ENCODE measurements around the gene MARK2.

The MARK2 gene

DNA sequence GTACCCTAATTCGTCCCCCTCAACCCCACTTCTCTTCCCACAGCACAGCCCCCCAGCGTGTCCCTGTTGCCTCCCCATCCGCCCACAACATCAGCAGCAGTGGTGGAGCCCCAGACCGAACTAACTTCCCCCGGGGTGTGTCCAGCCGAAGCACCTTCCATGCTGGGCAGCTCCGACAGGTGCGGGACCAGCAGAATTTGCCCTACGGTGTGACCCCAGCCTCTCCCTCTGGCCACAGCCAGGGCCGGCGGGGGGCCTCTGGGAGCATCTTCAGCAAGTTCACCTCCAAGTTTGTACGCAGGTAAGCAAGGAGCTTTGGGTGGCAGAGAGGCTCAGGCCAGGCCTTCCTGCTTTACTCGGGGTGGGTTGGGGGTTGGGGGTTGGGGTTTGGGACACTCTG is 65.8 kb downstream of the MARK2 start:
- in situ Hi-C loops (cut with MboI; ENCODE audit: low sequenced_read_pairs, unreplicated experiment) = no loop called here
- DNase-seq (ENCODE audit: low spot score) = no peak
- TF ChIP-seq, protein P1, sequence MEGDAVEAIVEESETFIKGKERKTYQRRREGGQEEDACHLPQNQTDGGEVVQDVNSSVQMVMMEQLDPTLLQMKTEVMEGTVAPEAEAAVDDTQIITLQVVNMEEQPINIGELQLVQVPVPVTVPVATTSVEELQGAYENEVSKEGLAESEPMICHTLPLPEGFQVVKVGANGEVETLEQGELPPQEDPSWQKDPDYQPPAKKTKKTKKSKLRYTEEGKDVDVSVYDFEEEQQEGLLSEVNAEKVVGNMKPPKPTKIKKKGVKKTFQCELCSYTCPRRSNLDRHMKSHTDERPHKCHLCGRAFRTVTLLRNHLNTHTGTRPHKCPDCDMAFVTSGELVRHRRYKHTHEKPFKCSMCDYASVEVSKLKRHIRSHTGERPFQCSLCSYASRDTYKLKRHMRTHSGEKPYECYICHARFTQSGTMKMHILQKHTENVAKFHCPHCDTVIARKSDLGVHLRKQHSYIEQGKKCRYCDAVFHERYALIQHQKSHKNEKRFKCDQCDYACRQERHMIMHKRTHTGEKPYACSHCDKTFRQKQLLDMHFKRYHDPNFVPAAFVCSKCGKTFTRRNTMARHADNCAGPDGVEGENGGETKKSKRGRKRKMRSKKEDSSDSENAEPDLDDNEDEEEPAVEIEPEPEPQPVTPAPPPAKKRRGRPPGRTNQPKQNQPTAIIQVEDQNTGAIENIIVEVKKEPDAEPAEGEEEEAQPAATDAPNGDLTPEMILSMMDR (IDR thresholded peaks at IDR 0.05; ENCODE audit: borderline replicate concordance, control extremely low read depth, extremely low read depth, insufficient read depth, missing control alignments) = no peak

DNA sequence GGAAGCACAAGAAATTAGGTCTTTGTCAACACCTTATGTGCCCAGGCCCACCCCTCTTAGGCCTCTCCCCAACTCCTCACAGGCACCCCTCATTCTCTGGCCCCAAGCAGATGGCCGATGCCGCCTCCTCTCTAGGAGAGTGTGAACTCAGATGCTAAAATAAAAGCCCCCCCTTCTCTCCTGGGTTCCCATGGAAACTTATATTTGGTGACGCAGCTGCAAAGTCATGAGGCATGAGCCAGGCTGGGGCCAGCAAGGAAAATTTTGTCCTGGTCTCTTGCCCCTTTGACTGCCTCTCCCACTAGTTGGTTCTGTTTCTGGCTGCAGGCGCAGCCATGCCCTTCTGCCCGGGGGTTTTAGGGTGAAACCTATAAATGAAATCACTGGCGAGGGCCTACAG is 66.3 kb downstream of the MARK2 start:
- DNase-seq (ENCODE audit: low spot score) = no peak
- TF ChIP-seq, protein P1 (IDR thresholded peaks at IDR 0.05; ENCODE audit: borderline replicate concordance, control extremely low read depth, extremely low read depth, insufficient read depth, missing control alignments) = no peak
- in situ Hi-C loops (cut with MboI; ENCODE audit: low sequenced_read_pairs, unreplicated experiment) = no loop called here

DNA sequence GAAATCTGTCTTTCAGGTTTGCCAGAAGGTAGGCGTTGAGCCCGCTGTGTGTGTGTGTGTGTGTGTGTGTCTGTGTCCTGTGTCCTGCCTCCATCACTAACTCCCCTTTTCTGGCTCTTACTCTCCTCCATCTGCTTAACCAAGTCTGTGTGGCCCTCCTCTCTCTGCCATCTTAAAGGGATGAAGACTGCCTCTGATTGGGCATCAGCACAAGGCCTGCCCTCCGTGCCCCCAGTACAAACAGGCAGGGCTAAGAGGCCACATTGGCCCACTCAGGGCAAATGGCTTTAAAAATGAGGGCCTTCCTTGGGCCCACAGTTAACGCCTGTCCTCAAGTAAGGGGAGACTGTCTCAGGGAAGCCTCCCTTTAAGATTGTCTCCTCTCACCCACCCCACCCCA is 67.2 kb downstream of the MARK2 start:
- DNase-seq (ENCODE audit: low spot score) = no peak
- in situ Hi-C loops (cut with MboI; ENCODE audit: low sequenced_read_pairs, unreplicated experiment) = no loop called here
- TF ChIP-seq, protein P1 (IDR thresholded peaks at IDR 0.05; ENCODE audit: borderline replicate concordance, control extremely low read depth, extremely low read depth, insufficient read depth, missing control alignments) = no peak

DNA sequence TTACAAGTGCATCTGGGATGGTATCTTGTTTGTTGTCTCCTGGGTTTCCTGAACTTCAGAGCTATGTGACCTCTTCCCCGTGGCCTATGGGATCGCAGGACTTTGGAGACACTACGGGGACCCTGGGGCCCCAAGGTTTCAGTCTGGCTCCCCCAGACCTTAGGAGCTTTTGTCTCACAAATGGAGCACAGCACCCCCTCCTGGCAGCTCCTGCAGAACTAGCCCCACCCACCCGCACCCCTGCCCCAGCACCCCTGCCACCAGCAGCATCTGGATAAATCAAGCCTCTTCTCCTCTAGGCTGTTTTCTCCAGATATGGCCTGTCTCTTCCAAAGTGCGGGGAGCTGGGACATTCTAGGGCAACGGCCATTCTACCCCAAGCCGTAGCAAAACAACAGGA is 67.7 kb downstream of the MARK2 start:
- TF ChIP-seq, protein P1 (IDR thresholded peaks at IDR 0.05; ENCODE audit: borderline replicate concordance, control extremely low read depth, extremely low read depth, insufficient read depth, missing control alignments) = no peak
- DNase-seq (ENCODE audit: low spot score) = no peak
- in situ Hi-C loops (cut with MboI; ENCODE audit: low sequenced_read_pairs, unreplicated experiment) = no loop called here

DNA sequence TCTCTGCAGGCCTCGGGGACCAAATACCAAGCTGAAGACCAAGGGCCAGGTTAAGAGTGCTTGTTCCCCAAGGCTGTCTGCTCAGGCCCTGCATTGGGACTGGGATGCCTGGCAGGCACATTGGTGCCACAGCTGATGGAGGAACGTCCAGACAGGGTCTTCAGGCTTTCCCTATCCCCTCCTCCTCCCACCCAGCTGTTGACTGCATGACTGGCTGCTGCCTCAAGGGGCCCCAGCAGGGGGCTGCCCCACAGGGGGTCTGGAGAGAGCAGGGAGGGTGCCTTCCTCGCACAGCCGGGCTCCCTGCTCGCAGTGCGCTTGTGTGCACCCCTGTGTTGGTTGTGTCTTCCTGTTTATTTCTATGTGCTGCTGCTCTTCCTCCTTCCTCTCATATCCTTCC is 68.2 kb downstream of the MARK2 start:
- no peak for DNase-seq (ENCODE audit: low spot score)
- TF ChIP-seq, protein P1 (IDR thresholded peaks at IDR 0.05; ENCODE audit: borderline replicate concordance, control extremely low read depth, extremely low read depth, insufficient read depth, missing control alignments) = no peak
- in situ Hi-C loops (cut with MboI; ENCODE audit: low sequenced_read_pairs, unreplicated experiment) = no loop called here

DNA sequence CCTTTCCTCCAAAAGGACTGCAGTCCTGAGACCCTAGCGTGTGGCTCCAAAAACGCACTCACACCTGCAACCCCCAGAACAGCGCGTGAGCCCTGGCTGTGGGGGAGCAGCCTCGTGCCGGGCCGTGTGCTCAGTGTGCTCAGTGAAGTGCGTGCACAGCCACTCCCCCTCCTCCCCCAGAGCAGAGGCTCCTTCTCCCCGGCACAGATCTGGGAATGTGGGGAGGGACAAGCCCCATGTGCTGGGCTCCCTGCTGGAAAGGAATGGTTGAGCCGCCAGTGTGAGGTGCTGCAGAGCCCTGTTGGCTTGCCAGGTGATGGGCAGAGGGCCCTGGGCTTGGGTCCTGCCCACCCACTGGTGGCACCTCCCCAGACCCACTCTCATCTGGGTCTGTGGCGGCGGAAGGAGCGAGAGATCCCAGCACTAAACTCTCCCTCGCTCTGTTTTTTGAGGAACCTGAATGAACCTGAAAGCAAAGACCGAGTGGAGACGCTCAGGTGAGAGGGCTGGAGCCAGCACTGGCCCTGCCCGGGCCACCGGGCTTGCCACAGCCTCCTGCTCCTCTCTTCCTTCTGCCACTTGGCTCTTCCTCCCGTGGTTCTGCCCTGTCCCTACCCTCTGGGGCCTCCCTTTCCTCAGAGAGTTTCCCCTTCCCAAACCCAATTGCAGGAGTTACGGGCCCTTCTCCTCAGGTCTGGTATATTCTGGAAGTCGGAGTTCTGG is 69.1 kb downstream of the MARK2 start:
- in situ Hi-C loops (cut with MboI; ENCODE audit: low sequenced_read_pairs, unreplicated experiment) = no loop called here
- no peak for DNase-seq (ENCODE audit: low spot score)

More for the DNA sequence above, 69.1 kb downstream of the MARK2 start:
- TF ChIP-seq, protein P1 (IDR thresholded peaks at IDR 0.05; ENCODE audit: borderline replicate concordance, control extremely low read depth, extremely low read depth, insufficient read depth, missing control alignments) = no peak
